Caco-2 (cell line): ENCODE measurements around the gene SGCA. TPM values are rescaled to one million over a fixed set of nuclear protein-coding genes. Genes with fewer than 3 reads are reported as not detected.

Experiments
- BruUV-seq: library from RNA; stranded (reverse); fragments of 400-500 nt; replicated peaks from 2 replicates; lab custom pipeline; 2021; lab: Mats Ljungman, UMichigan
- CTCF ChIA-PET: fragments of 300-600 bp; sonication (Branson Sonifier 250); formaldehyde crosslinking; loops from one replicate; lab custom pipeline; 2022; ENCODE audit warnings: antibody characterized with exemption; lab: Charles Lee
- POLR2A ChIA-PET: fragments of 300-600 bp; sonication (Branson Sonifier 250); formaldehyde crosslinking; loops from one replicate; lab custom pipeline; 2022; ENCODE audit warnings: antibody characterized with exemption; lab: Charles Lee
- DNase-seq, 2 experiments: peaks; one replicate each; pipeline versions ENCODE4 v3.0.0 to v3.0.0-alpha.2; 2020 to 2022
- H3K27me3 ChIP-seq: replicated peaks from 2 replicates; pipeline ENCODE4 v1.6.0; 2011; ENCODE audit warnings: low read length; ENCODE audit not compliant: control insufficient read depth, insufficient read depth
- H3K36me3 ChIP-seq: 2 replicates; pipeline ENCODE4 v1.5.1; 2011; ENCODE audit warnings: low read length; ENCODE audit not compliant: control insufficient read depth, insufficient read depth
- H3K4me1 ChIP-seq: fragments of 250-450 bp; sonication (Bioruptor Pico); 2 replicates; pipeline ENCODE4 v1.5.1; 2020; ENCODE audit warnings: mild to moderate bottlenecking
- H3K4me3 ChIP-seq: 2 replicates; pipeline ENCODE4 v1.5.1; 2011; ENCODE audit warnings: low read depth, mild to moderate bottlenecking, control low read depth, low read length
- H3K9me3 ChIP-seq: fragments of 250-450 bp; sonication (Bioruptor Pico); 2 replicates; pipeline ENCODE4 v1.5.1; 2020; ENCODE audit warnings: mild to moderate bottlenecking, moderate library complexity
- H3K27ac Mint-ChIP-seq: one replicate; pipeline ENCODE4 v1.8.0; 2022; ENCODE audit warnings: mixed read lengths; ENCODE audit not compliant: unreplicated experiment
- H3K27me3 Mint-ChIP-seq: one replicate; pipeline ENCODE4 v1.8.0; 2022; ENCODE audit warnings: mixed read lengths; ENCODE audit not compliant: insufficient read depth, unreplicated experiment
- H3K36me3 Mint-ChIP-seq: one replicate; pipeline ENCODE4 v1.8.0; 2022; ENCODE audit warnings: mild to moderate bottlenecking, mixed read lengths; ENCODE audit not compliant: insufficient read depth, unreplicated experiment
- H3K4me1 Mint-ChIP-seq: one replicate; pipeline ENCODE4 v1.8.0; 2022; ENCODE audit warnings: low read depth, mixed read lengths; ENCODE audit not compliant: unreplicated experiment
- H3K4me3 Mint-ChIP-seq: one replicate; pipeline ENCODE4 v1.8.0; 2022; ENCODE audit warnings: mild to moderate bottlenecking, moderate library complexity, mixed read lengths; ENCODE audit not compliant: unreplicated experiment
- H3K9me3 Mint-ChIP-seq: one replicate; pipeline ENCODE4 v1.8.0; 2022; ENCODE audit warnings: mixed read lengths; ENCODE audit not compliant: unreplicated experiment
- intact Hi-C: fragments of 100-400 bp; cut with micrococcal nuclease; formaldehyde crosslinking; loops from one replicate; pipeline ENCODE4 v1.10.0; 2022; ENCODE audit not compliant: unreplicated experiment
- total RNA-seq: library from RNA; stranded (reverse); gene quantifications from 2 replicates; pipeline ENCODE4 v1.2.3, GENCODE V29; 2022
- TF ChIP-seq, protein P1 (sequence below), 2 experiments: fragments of 200-600 bp in 1 of 2; IDR thresholded peaks; 1 replicate in 1 of 2; 2 replicates in 1 of 2; pipeline versions ENCODE4 v1.5.1 to v1.8.0; 2011 to 2022; ENCODE audit warnings: antibody characterized with exemption in 1 of 2, control low read depth in 1 of 2, inconsistent platforms in 1 of 2, low read depth in 1 of 2, low read length in 1 of 2, mild to moderate bottlenecking in 1 of 2, moderate library complexity in 1 of 2; ENCODE audit not compliant: insufficient read depth in 1 of 2, severe bottlenecking in 1 of 2, unreplicated experiment in 1 of 2

Gene SGCA
- total RNA-seq, 1 experiment from 2014 or later = not detected

DNA sequence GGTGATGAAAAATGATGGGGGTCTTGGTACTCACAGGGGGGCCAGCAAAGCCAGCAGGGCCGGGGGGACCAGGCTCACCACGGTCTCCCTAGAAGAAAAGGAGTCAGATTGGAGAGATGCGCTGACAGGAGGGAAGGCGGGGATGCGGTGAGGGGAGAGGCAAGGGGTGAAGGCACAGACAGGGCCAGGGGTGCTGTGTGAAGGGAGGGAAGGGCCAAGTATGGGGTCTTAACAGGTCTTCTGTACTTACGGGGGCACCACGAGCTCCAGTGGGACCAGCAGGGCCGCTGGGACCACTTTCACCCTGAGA is 24.4 kb downstream of the SGCA start:
- Mint-ChIP-seq H3K4me3 (no peak overlapping the region), H3K36me3 (no peaks in the 10 kb centered on the region), H3K27ac (no peak overlapping the region), H3K4me1 (no peaks in the 10 kb centered on the region), H3K27me3 (no peaks in the 10 kb centered on the region), H3K9me3 (no peaks in the 10 kb centered on the region)
- TF ChIP-seq, protein P1, sequence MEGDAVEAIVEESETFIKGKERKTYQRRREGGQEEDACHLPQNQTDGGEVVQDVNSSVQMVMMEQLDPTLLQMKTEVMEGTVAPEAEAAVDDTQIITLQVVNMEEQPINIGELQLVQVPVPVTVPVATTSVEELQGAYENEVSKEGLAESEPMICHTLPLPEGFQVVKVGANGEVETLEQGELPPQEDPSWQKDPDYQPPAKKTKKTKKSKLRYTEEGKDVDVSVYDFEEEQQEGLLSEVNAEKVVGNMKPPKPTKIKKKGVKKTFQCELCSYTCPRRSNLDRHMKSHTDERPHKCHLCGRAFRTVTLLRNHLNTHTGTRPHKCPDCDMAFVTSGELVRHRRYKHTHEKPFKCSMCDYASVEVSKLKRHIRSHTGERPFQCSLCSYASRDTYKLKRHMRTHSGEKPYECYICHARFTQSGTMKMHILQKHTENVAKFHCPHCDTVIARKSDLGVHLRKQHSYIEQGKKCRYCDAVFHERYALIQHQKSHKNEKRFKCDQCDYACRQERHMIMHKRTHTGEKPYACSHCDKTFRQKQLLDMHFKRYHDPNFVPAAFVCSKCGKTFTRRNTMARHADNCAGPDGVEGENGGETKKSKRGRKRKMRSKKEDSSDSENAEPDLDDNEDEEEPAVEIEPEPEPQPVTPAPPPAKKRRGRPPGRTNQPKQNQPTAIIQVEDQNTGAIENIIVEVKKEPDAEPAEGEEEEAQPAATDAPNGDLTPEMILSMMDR (IDR thresholded peaks at IDR 0.05; ENCODE audit: insufficient read depth in 1 of 2, low read depth in 1 of 2, low read length in 1 of 2, severe bottlenecking in 1 of 2, unreplicated experiment in 1 of 2) = no peak
- no peaks in the 10 kb centered on the region for H3K4me1 ChIP-seq
- no peaks in the 10 kb centered on the region for H3K9me3 ChIP-seq
- H3K4me3 ChIP-seq = no peak overlapping the region
- no peaks in the 10 kb centered on the region for H3K36me3 ChIP-seq
- no TSS peak for BruUV-seq
- H3K27me3 ChIP-seq = no peaks in the 10 kb centered on the region
- intact Hi-C loops = no loop called here
- CTCF ChIA-PET = interaction anchor here (0.7 to 1.8 kb wide), 4 partner anchors 10 to 99 kb away, joined by 3 to 4 read pairs (median 3); no protein-coding TSS in a partner anchor
- DNase-seq = no peak
- POLR2A ChIA-PET = no interaction called here

DNA sequence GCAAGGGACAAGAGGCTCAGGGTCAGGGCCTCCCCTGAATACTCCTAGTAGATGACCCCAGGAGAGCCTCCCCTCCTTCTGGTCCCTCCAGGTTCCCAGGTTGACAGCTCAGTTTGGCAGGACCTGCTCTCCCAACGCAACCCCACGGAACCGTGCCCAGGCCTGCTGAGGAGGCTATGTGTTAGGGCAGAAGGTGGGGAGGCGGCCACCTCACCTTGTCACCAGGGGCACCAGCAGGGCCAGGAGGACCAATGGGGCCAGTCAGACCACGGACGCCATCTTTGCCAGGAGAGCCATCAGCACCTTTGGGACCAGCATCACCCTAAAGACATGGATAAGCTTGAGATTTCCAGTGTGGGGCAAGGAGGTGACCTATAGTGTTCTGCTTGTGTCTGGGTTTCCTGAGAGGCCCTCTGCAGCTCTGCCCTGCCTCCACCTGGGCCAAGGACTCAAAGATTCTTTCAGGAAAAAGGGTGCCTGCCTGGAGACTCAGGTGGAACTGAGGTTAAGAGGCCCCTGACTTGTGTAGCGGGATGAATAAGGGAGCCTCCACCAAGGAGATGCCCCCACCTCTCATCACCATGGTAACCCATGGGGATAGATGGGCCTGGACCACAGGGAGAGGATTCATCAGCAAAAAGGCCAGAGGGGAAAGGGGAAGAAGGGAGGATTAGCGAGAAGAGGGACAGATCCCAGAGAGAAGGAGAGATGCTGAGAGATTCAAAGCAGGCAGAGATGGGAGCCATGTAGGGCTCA is 25.0 kb downstream of the SGCA start:
- Mint-ChIP-seq H3K27ac (no peak overlapping the region), H3K36me3 (no peaks in the 10 kb centered on the region), H3K4me3 (no peak overlapping the region), H3K9me3 (no peaks in the 10 kb centered on the region), H3K27me3 (no peaks in the 10 kb centered on the region), H3K4me1 (no peaks in the 10 kb centered on the region)
- Histone ChIP-seq H3K9me3 (no peaks in the 10 kb centered on the region), H3K27me3 (no peaks in the 10 kb centered on the region), H3K36me3 (no peaks in the 10 kb centered on the region), H3K4me3 (no peak overlapping the region), H3K4me1 (no peaks in the 10 kb centered on the region)
- ChIA-PET CTCF (interaction anchor here (0.7 to 1.8 kb wide), 4 partner anchors 9 to 98 kb away, joined by 3 to 4 read pairs (median 3); no protein-coding TSS in a partner anchor), POLR2A (no interaction called here)
- no peak for DNase-seq
- no TSS peak for BruUV-seq
- TF ChIP-seq, protein P1 (IDR thresholded peaks at IDR 0.05; ENCODE audit: insufficient read depth in 1 of 2, low read depth in 1 of 2, low read length in 1 of 2, severe bottlenecking in 1 of 2, unreplicated experiment in 1 of 2) = no peak
- intact Hi-C loops = no loop called here

DNA sequence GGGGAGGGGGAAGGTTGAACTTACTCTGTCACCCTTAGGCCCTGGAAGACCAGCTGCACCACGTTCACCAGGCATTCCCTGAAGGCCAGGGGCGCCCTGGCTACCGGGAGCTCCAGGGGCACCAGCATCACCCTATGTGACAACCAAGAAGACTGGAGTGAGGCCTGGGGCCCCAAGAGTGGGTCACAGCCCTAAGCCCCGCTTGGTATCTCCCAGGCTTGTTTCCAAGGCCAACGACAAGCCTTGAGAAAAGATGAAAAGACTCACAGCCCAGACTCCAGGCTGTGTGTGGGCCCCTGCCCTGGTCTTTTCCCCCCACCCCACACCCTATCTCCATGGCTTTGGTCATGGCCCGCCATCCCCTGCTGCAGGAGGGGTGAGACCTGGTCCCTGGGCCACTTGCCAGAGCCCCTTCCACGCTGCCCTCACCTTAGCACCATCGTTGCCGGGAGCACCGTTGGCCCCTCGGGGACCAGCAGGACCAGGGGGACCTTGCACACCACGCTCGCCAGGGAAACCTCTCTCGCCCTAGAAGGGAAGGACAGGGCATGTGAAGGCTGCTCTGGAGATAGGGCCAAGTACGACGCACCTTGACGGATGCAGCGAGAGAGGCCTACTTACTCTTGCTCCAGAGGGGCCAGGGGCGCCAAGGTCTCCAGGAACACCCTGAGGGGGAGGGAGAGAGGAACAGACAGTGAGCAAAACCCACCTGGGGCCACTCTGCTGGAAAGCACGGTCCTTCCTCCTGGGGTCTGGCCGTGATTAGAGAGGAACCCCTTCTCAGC is 25.7 kb downstream of the SGCA start:
- no TSS peak for BruUV-seq
- Mint-ChIP-seq H3K4me1 (no peaks in the 10 kb centered on the region), H3K9me3 (no peaks in the 10 kb centered on the region)

More for the DNA sequence above, 25.7 kb downstream of the SGCA start:
- intact Hi-C loops = no loop called here
- no peaks in the 10 kb centered on the region for H3K36me3 ChIP-seq
- Mint-ChIP-seq H3K4me3 (no peak overlapping the region), H3K27me3 (no peaks in the 10 kb centered on the region), H3K27ac (no peak overlapping the region), H3K36me3 (no peaks in the 10 kb centered on the region)
- H3K4me3 ChIP-seq = no peak overlapping the region
- no peaks in the 10 kb centered on the region for H3K27me3 ChIP-seq
- H3K4me1 ChIP-seq = no peaks in the 10 kb centered on the region
- TF ChIP-seq, protein P1 (IDR thresholded peaks at IDR 0.05; ENCODE audit: insufficient read depth in 1 of 2, low read depth in 1 of 2, low read length in 1 of 2, severe bottlenecking in 1 of 2, unreplicated experiment in 1 of 2) = no peak
- POLR2A ChIA-PET = no interaction called here
- CTCF ChIA-PET = interaction anchor here (1.2 to 1.8 kb wide), 2 partner anchors 9 to 13 kb away, joined by 3 to 4 read pairs; no protein-coding TSS in a partner anchor
- DNase-seq = no peak
- no peaks in the 10 kb centered on the region for H3K9me3 ChIP-seq
